HUES6 (cell line): ENCODE measurements around the gene CD248.

Experiments
- H3K27ac ChIP-seq: 2 replicates; pipeline ENCODE4 v1.7.0; 2013; ENCODE audit warnings: low read depth, mild to moderate bottlenecking, low read length, inconsistent platforms
- H3K27me3 ChIP-seq: 2 replicates; pipeline ENCODE4 v1.6.1; 2013; ENCODE audit warnings: low read length; ENCODE audit not compliant: control insufficient read depth, insufficient read depth
- H3K36me3 ChIP-seq: 2 replicates; pipeline ENCODE4 v1.6.1; 2013; ENCODE audit warnings: low read length; ENCODE audit not compliant: control insufficient read depth, insufficient read depth
- H3K4me1 ChIP-seq: 2 replicates; pipeline ENCODE4 v1.6.1; 2013; ENCODE audit warnings: low read length; ENCODE audit not compliant: control insufficient read depth, insufficient read depth
- H3K4me3 ChIP-seq: 2 replicates; pipeline ENCODE4 v1.5.1; 2013; ENCODE audit warnings: low read depth, low read length
- H3K9ac ChIP-seq: one replicate; pipeline ENCODE4 v1.6.1; 2013; ENCODE audit warnings: mild to moderate bottlenecking, low read length
- H3K9me3 ChIP-seq: 2 replicates; pipeline ENCODE4 v1.6.1; 2013; ENCODE audit warnings: low read depth, low read length; ENCODE audit not compliant: control insufficient read depth, insufficient read depth

CD248 gene

GRCh38 chr11:66275984-66276612 is 40.7 kb downstream of the CD248 start:
- H3K4me1 ChIP-seq = peaks cover 15% of the 10 kb centered on the region
- H3K36me3 ChIP-seq = peaks cover 48% of the 10 kb centered on the region
- no peak overlapping the region for H3K9ac ChIP-seq
- no peak overlapping the region for H3K27ac ChIP-seq
- H3K27me3 ChIP-seq = peaks cover 17% of the 10 kb centered on the region
- H3K4me3 ChIP-seq = no peak overlapping the region
- no peaks in the 10 kb centered on the region for H3K9me3 ChIP-seq

GRCh38 chr11:66275396-66275795 is 41.4 kb downstream of the CD248 start:
- H3K9me3 ChIP-seq = no peaks in the 10 kb centered on the region
- H3K9ac ChIP-seq = no peak overlapping the region
- no peak overlapping the region for H3K4me3 ChIP-seq
- H3K36me3 ChIP-seq = peaks cover 48% of the 10 kb centered on the region
- peaks cover 16% of the 10 kb centered on the region for H3K27me3 ChIP-seq
- no peak overlapping the region for H3K27ac ChIP-seq
- H3K4me1 ChIP-seq = peaks cover 12% of the 10 kb centered on the region

GRCh38 chr11:66274219-66274618 is 42.6 kb downstream of the CD248 start:
- Histone ChIP-seq H3K9me3 (no peaks in the 10 kb centered on the region), H3K4me1 (peaks cover 7% of the 10 kb centered on the region), H3K36me3 (peaks cover 48% of the 10 kb centered on the region), H3K27me3 (peaks cover 4% of the 10 kb centered on the region; the same call in 1 of the 2 replicates), H3K9ac (no peak overlapping the region), H3K4me3 (no peak overlapping the region), H3K27ac (no peak overlapping the region)

- Histone ChIP-seq H3K27ac (no peak overlapping the region), H3K9me3 (no peaks in the 10 kb centered on the region), H3K4me1 (peaks cover 3% of the 10 kb centered on the region; the same call in 1 of the 2 replicates), H3K4me3 (no peak overlapping the region), H3K36me3 (peaks cover 48% of the 10 kb centered on the region), H3K27me3 (no peaks in the 10 kb centered on the region), H3K9ac (no peak overlapping the region)
Measured at GRCh38 chr11:66272596-66272995, 44.2 kb downstream of the CD248 start.

GRCh38 chr11:66271816-66272215 is 45.0 kb downstream of the CD248 start:
- Histone ChIP-seq H3K27me3 (no peaks in the 10 kb centered on the region), H3K4me1 (no peaks in the 10 kb centered on the region), H3K9me3 (no peaks in the 10 kb centered on the region), H3K9ac (no peak overlapping the region), H3K36me3 (peaks cover 48% of the 10 kb centered on the region), H3K27ac (no peak overlapping the region), H3K4me3 (no peak overlapping the region)

- peaks cover 45% of the 10 kb centered on the region for H3K36me3 ChIP-seq
- peak overlapping the region; percentile 92 for H3K27ac ChIP-seq
- peak overlapping the region; percentile 75 for H3K4me3 ChIP-seq
Measured at GRCh38 chr11:66268952-66269905, 47.6 kb downstream of the CD248 start.

GRCh38 chr11:66268244-66268951 is 48.4 kb downstream of the CD248 start, which contains the start of gene RAB1B:
RAB1B (plus strand) TSS chr11:66268639; CDS start chr11:66268680, 41 bp downstream.
- Histone ChIP-seq H3K4me3 (peak within 1 kb of the TSS; percentile 75), H3K36me3 (peaks cover 45% of the 10 kb centered on the region), H3K9ac (peak within 1 kb of the TSS; percentile 94), H3K27ac (peak within 1 kb of the TSS; percentile 92), H3K9me3 (no peaks in the 10 kb centered on the region), H3K4me1 (no peaks in the 10 kb centered on the region), H3K27me3 (no peaks in the 10 kb centered on the region)

More at GRCh38 chr11:66268952-66269905, 47.6 kb downstream of the CD248 start:
- H3K9ac ChIP-seq = peak overlapping the region; percentile 94
- H3K27me3 ChIP-seq = no peaks in the 10 kb centered on the region
- H3K9me3 ChIP-seq = no peaks in the 10 kb centered on the region
- H3K4me1 ChIP-seq = no peaks in the 10 kb centered on the region

- Histone ChIP-seq H3K27me3 (no peaks in the 10 kb centered on the region), H3K4me1 (no peaks in the 10 kb centered on the region), H3K4me3 (peak overlapping the region; percentile 75), H3K9ac (peak overlapping the region; percentile 65), H3K36me3 (peaks cover 45% of the 10 kb centered on the region), H3K9me3 (no peaks in the 10 kb centered on the region), H3K27ac (no peak overlapping the region)
Measured at GRCh38 chr11:66267379-66268243, 49.2 kb downstream of the CD248 start.

- Histone ChIP-seq H3K4me1 (no peaks in the 10 kb centered on the region), H3K9ac (peak overlapping the region; percentile 7), H3K4me3 (peak overlapping the region; percentile 75), H3K36me3 (peaks cover 45% of the 10 kb centered on the region), H3K9me3 (no peaks in the 10 kb centered on the region), H3K27me3 (no peaks in the 10 kb centered on the region), H3K27ac (no peak overlapping the region)
Measured at GRCh38 chr11:66267039-66267378, 49.8 kb downstream of the CD248 start.

- no peaks in the 10 kb centered on the region for H3K4me1 ChIP-seq
- no peaks in the 10 kb centered on the region for H3K9me3 ChIP-seq
- no peak overlapping the region for H3K27ac ChIP-seq
- no peak overlapping the region for H3K9ac ChIP-seq
- H3K27me3 ChIP-seq = no peaks in the 10 kb centered on the region
- peaks cover 45% of the 10 kb centered on the region for H3K36me3 ChIP-seq
- peak overlapping the region; percentile 75; the same call in 1 of the 2 replicates for H3K4me3 ChIP-seq
Measured at GRCh38 chr11:66266378-66267038, 50.3 kb downstream of the CD248 start.
